NCI-H2227 (cell line): ENCODE data around the gene PLVAP.

Source experiments
- DNase-seq: peaks from one replicate; lab custom pipeline; 2025; ENCODE audit not compliant: unreplicated experiment; lab: John Stamatoyannopoulos, UW

Gene PLVAP

GRCh38 chr19:17334414-17335409 lies 42.4 kb downstream of the PLVAP start, which contains the start of gene ANO8:
Gene ANO8, minus strand, starts transcription at chr19:17334855. Its CDS starts 185 bp downstream, at chr19:17334670.
- peak; percentile 97 for DNase-seq

- peak; percentile 28 for DNase-seq
These were observed 43.3 kb downstream of the PLVAP start for GRCh38 chr19:17333611-17334413.

- DNase-seq: peak; percentile 43
These were observed 44.2 kb downstream of the PLVAP start for GRCh38 chr19:17332677-17333581.

- DNase-seq: no peak
These were observed 44.8 kb downstream of the PLVAP start for GRCh38 chr19:17332360-17332676.

- no peak for DNase-seq
These were observed 46.0 kb downstream of the PLVAP start for GRCh38 chr19:17331045-17331558.

GRCh38 chr19:17330262-17331044 lies 46.7 kb downstream of the PLVAP start:
- no peak for DNase-seq

GRCh38 chr19:17329366-17330261 lies 47.5 kb downstream of the PLVAP start:
- DNase-seq: no peak

GRCh38 chr19:17328517-17329365 lies 48.4 kb downstream of the PLVAP start:
- DNase-seq: no peak

- DNase-seq: no peak
These were observed 49.3 kb downstream of the PLVAP start for GRCh38 chr19:17327654-17328516.

- DNase-seq: no peak
These were observed 50.0 kb downstream of the PLVAP start for GRCh38 chr19:17327068-17327653.

- no peak for DNase-seq
These were observed 50.6 kb downstream of the PLVAP start for GRCh38 chr19:17326595-17326966.

- DNase-seq: no peak
These were observed 51.1 kb downstream of the PLVAP start for GRCh38 chr19:17325881-17326594.

GRCh38 chr19:17325133-17325532 lies 52.0 kb downstream of the PLVAP start:
- DNase-seq: no peak

- DNase-seq: no peak
These were observed 52.6 kb downstream of the PLVAP start for GRCh38 chr19:17324357-17325114.

- DNase-seq: no peak
These were observed 53.2 kb downstream of the PLVAP start for GRCh38 chr19:17323964-17324332.
